HuH-7.5 (cell line): Measurements from ENCODE around the gene TAF6.
"Not testable (repeated sequence)": the region's sequence is repeated elsewhere in the genome, so short reads cannot be mapped to it uniquely, and the experiment has no call there.

Experiments
- DNase-seq: peaks from one replicate; pipeline ENCODE4 v3.0.0; 2011; ENCODE audit warnings: low spot score

Gene TAF6

GRCh38 chr7:100152404-100152803, 33.2 kb upstream of the TAF6 start:
- no peak for DNase-seq

- peak; percentile 96 for DNase-seq
Observed at GRCh38 chr7:100148559-100149328, 29.6 kb upstream of the TAF6 start, which contains the start of gene LAMTOR4. LAMTOR4 (plus strand) TSS chr7:100148918; CDS start chr7:100148973, 55 bp downstream.

DNA sequence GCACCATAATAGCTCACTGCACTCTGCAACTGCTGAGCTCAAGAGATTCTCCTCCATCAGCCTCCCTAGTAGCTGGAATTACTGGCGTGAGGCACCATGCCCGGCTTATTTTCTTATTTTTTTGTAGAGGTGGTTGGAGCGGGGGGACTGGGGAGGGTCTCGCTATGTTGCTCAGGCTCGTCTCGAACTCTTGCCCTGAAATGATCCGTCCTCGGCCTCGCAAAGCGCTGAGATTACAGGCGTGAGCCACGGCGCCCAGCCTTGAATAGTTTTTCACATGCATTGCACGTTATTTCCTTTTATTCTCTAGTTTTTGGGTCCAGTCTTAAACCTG, 29.0 kb upstream of the TAF6 start:
- no peak for DNase-seq

DNA sequence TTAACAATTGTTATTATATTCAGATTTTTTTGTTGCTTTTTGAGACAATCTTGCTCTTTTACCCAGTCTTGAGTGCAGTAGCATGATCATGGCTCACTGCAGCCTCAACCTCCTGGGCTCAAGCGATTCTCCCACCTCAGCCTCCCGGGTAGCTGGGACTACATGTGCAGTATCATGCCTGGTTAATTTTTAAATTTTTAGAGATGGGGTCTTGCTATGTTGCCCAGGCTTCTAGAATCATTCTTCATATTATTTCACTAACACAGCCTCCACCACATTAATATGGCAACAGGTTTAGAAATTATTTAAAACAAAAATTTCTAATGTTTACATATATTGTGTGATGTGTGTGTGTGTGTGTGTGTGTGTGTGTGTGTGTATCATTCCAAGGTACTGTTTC, 28.1 kb upstream of the TAF6 start:
- no peak for DNase-seq

DNA sequence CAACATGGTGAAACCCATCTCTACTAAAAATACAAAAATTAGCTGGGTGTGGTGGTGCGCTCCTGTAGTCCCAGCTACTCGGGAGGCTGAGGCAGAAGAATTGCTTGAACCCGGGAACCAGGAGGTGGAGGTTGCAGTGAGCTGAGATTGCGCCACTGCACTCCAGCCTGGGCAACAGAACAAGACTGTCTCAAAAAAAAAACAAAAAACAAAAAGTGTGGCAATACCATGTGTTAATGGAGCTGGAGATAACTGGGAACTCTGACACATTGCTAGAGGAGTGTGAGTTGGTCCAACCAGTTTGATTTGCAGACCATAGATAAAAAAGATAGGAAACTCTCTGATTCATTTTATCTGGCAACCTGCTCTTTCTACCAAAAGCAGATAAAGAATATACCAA, 27.2 kb upstream of the TAF6 start:
- not testable (repeated sequence) for DNase-seq

DNA sequence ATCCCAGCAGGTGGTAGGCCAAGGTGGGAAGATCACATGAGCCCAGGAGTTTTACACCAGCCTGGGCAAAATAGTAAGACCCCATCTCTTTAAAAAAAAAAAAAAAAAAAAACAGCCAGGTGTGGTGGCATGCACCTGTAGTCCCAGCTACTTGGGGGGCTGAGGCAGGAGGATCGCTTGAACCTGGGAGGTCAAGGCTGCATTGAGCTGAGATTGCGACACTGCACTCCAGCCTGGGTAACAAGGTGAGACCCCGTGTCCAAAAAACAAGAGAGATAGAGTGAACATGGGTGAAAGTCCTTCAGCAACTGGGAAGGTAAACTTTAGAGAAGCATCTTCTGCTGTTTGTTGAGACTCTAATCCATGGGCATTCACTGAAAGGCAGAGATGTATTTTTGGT, 23.3 kb upstream of the TAF6 start:
- no peak for DNase-seq

GRCh38 chr7:100141555-100141949, 22.4 kb upstream of the TAF6 start:
- no peak for DNase-seq

DNA sequence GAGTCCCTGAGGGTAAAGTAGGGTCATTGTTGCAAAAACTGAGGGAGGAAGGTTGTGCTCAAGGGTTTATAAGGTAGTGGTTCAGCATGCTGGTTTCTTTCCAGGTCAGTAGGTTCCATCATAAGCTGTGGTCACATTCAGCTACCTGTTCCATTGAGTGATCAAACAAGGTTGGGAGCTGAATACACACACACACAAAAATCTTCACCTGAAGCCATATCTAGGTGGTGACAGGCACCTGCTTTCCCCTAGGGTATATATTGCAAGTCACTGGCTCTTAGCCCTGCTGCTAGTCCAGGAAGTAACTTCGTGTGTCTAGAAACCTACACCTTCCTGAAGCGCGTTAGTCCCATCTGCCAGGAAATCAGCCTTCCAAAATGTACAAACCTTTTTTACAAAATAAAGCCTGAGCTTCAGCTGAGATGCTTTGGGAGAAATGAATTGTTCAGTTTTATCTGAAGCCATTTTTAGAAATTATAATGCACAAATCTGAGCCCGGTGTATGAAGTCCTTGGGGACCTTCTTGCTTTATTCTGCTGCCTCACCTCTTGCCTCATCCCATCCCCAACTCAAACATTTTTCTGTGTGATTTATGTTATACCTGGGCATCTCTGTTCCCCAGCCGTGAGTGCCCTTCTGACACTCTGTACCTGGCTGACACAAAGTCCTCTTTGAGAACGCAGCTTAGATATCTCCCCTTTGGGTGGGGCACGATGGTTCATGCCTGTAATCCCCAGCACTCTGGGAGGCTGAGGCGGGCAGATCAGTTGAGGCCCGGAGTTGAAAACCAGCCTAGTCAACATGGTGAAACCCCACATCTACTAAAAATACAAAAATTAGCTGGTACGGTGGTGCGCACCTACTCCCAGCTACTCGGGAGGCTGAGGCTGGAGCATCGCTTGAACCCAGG, 18.9 kb upstream of the TAF6 start:
- no peak for DNase-seq

GRCh38 chr7:100132697-100133151, 13.6 kb upstream of the TAF6 start:
- peak; percentile 81 for DNase-seq

DNA sequence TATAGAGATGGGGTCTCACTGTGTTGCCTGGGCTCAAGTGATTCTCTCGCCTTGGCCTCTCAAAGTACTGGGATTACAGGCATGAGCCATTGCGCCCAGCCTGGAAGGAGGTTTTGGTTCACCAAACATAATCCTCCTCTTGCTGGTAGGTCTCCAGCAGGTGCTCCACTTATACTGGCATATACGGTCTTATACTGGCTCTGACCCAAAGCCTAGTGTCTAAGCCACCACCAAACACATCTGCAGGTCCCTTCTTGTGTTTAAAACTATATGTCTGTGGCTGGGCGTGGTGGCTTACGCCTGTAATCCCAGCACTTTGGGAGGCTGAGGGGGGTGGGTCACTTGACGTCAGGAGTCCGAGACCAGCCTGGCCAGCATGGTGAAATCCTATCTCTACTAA, 13.0 kb upstream of the TAF6 start:
- DNase-seq, result no peak

DNA sequence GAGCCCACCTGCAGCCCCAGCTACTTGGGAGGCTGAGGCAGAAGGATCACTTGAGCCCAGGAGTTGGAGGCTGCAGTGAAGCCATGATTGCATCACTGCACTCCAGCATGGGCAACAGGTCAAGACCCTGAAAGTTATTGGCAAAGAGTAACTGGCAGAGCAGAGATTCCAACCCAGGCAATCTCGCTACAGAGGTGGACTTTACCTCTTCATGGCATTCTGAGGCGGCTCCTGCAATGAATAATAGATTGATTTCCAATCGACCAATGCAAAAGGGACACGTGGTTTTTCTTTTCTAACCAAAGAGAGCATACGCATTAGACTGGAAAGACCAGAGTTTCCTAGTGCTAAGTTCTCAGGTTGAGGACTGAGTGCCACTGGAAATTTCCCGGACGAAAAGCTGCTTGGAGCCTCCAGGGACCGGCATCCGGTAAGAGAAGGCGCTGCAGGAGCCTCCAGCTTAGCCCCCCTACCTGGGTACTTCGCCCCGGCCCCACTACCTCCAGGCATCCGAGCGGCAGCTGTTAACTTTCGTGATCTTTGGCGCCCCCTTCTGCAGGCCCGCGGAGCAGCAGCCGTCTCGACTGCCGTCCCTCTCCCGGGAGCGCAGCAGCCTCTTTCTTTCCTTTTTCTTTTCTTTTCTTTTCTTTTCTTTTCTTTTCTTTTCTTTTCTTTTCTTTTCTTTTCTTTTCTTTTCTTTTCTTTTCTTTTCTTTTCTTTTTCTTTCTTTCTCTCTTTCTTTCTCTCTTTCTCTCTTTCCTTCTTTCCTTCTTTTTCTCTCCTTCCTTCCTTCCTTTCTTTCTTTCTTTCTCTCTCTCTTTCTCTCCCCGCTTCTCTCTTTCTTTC, 11.7 kb upstream of the TAF6 start:
- peak; percentile 84 for DNase-seq

DNA sequence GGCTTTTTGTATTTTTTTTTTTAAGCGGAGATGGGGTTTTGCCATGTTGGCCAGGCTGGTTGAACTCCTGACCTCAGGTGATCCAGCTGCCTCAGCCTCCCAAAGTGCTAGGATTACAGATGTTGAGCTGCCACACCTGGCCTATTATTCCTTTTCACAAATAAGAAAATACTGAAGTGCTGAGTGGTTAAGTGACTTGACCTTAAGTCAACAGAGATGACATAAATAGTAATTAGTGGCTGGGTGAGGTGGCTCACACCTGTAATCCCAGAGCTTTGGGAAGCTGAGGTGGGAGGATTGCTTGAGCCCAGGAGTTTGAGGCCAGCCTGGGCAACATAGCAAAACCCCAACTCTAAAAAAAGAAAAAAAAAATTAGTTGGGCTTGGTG, 11.1 kb upstream of the TAF6 start:
- DNase-seq, result not testable (repeated sequence)

DNA sequence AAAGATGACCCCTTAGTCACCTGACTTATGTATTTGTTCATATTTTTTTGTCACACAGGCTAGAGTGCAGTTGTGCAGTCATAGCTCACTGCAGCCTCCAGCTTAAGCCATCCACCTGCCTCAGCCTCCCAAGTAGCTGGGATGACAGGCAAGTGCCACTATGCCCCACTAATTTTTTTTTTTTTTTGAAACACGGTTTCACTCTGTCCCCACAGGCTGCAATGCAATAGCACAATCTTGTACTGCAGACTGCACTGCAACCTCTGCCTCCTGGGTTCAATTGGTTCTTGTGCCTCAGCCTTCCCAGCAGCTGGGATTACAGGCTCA, 9.4 kb upstream of the TAF6 start:
- no peak for DNase-seq

DNA sequence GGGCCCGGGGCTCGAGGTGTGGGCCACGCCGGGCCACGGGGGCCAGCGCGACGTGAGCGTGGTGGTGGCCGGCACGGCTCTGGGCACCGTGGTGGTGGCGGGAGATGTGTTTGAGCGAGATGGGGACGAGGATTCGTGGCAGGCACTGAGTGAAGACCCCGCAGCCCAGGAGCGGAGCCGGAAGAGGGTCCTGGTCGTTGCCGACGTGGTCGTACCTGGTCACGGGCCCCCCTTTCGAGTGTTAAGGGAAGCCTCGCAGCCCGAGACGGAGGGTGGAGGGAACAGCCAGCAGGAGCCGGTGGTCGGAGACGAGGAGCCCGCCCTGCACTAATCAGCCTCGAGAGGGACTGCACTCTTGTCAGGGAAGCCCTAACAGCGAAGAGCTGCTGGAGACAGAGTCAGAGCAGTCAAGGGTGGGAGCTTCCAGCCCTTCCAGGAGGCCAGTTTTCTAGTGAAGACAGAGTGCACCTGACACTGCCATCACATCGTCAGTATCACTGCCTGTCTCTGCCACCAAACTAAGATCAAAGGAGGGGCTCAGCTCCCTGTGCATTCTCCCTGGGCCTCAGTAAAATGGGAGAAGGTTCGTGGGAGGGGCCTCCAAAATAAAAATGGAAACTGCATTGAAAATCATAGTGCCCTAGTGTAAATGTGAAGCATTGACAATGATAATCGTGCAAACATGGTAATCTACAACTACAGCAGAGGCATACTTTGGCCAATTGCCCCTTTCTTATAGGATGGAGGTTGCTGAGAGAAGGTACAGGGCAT, 8.9 kb upstream of the TAF6 start:
- no peak for DNase-seq

DNA sequence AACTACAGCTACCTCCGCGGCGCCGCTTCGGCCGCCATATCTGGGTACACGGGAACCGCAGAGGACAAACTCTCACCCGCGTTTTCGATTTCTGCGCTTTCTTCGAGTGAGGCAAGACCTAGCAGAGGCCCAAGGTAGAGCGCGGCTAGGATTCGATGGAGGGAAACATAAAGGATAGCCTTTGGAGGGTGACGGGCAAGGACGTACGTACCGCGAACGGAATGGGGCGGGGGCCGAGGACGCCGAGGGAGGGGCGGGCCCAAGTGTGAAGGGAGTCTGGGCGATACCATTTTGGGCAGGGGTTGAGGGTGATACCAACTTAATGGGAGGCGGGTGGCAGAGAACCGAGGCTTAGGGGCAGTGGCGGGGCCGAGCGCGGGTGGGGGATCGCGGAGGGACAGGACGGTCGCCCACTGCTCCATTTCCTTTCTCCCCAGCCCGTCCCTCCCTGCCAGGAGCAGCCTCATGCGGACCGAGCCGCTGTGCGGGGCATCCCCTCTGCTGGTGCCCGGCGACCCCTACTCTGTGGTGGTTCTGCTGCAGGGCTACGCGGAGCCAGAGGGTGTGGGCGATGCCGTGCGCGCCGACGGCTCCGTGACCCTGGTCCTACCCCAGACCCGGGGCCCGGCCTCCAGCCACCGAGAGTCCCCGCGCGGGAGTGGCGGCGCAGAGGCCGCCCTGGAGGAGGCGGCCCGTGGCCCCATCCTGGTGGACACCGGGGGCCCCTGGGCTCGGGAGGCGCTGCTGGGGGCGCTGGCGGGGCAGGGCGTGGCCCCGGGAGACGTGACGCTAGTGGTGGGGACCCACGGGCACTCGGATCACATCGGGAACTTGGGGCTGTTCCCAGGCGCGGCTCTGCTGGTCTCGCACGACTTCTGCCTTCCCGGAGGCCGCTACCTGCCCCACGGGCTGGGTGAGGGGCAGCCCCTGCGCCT, 8.0 kb upstream of the TAF6 start, which contains the start of gene MBLAC1:
MBLAC1 (plus strand) TSS at position 37 of the 935 bp plus-strand sequence; CDS start at position 466, 429 bp downstream.
- peak; percentile 88 for DNase-seq

DNA sequence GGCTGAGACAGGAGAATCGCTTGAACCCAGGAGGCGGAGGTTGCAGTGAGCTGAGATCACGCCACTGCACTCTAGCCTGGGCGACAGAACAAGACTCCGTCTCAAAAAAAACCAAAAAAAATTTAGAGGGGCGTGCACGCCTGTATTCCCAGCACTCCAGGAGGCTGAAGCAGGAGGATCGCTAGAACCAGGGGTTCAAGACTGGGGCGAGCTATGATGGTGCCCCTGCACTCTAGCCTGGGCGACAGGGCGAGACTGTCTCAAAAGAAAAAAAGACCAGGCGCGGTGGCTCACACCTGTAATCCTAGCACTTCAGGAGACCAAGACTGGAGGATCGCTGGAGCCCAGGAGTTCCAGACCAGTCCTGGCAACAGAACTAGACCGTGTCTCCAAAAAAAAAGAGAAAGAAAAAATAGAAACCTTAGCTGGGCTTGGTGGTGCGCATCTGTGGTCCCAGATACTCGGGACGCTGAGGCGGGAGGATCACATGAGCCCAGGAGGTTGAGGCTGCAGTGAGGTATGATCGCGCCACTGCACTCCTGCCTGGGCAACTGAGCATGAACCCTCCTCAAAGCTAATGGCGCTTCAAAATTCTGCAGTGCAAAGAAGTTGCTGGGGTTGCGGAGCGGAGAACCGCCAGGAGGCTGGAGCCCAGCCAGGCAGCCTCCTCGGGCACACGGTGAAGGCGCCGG, 7.2 kb upstream of the TAF6 start:
- no peak for DNase-seq

GRCh38 chr7:100124301-100125230, 5.4 kb upstream of the TAF6 start:
- no peak for DNase-seq

DNA sequence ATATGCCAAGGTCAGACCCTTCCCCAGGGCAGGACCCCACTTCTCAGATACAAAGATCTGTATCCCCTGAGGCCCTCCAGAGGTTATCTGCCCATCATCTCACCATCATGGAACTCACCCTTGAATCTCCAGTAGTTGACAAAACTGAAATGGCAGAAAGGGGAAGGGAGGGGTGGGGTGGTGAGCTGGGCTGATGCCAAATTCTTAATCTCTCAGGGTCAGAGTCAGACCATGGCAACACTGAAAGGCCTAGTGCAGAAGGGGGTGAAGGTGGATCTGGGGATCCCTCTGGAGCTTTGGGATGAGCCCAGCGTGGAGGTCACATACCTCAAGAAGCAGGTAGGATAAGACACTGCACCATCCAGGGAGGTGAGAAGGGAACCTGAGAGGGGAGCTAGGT, 3.4 kb upstream of the TAF6 start:
- DNase-seq, result no peak

DNA sequence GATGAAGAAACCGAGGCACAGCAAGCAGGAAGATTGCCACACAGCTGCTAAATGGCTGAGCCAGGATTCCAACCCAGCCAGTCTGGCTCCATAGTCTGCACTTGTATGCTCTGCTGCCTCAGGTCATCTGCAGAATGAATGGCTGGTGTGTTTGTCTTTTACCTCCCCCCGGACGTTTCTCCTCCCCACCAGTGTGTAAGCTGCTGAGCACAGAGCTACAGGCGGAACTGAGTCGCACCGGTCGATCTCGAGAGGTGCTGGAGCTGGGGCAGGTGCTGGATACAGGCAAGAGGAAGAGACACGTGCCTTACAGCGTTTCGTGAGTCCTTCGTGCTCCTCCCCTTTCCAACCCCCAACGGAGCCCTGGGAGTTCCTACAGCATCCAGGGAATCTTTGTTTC, 2.9 kb upstream of the TAF6 start:
- no peak for DNase-seq
